ENCODE data around the gene IGF1R. TPM values are rescaled to one million over a fixed set of nuclear protein-coding genes. Genes with fewer than 3 reads are reported as not detected.

IGF1R gene
- total RNA-seq, 2 donors from 2014 or later, result 27.3 to 56.2 TPM

DNA sequence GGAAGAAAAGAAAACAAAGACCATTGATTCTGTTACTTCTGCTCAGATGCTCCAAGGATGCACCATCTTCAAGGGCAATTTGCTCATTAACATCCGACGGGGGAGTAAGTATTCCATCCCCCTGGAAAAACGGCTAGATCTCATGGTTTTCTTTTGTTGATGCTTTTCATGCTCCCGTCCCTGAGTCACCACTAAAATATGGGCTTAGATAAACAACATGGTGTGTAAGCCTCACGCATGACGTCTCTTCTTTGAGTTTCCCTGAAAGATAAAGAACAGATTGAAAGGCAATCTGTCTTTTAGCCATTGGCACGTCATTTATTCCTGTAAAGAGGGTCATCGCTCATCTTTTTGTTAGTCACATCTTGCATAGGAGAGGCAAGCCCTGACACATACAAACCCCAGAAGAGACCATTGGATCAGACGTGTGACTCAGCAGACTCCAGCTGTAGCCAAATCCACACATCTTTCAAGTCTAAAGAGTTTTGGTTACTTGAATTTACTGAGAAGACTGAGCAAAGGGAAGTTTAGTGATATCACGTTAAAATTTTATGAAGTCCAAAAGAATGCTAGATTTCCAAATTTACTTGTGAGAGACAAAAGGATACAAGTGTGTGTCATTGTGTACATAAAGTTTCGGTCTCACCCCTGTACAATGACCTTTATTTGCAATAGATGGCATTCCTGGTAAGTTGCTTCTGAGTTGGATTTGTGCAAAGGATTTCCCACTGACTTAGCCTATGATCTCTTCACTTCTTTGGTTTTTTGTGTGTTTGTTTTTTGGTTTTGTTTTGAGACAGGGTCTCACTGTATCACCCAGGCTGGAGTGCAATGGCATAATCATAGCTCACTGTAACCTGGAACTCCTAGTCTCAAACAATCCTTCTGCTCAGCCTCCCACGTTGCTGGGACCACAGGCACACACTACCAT is 248.7 kb downstream of the IGF1R start:
- intact Hi-C loops (cut with DNase I), result no loop called here
- DNase-seq (no peak), ATAC-seq (peak; percentile 80 to 93)

- DNase-seq, result no peak
These were observed 249.8 kb downstream of the IGF1R start for GRCh38 chr15:98898122-98898521.

DNA sequence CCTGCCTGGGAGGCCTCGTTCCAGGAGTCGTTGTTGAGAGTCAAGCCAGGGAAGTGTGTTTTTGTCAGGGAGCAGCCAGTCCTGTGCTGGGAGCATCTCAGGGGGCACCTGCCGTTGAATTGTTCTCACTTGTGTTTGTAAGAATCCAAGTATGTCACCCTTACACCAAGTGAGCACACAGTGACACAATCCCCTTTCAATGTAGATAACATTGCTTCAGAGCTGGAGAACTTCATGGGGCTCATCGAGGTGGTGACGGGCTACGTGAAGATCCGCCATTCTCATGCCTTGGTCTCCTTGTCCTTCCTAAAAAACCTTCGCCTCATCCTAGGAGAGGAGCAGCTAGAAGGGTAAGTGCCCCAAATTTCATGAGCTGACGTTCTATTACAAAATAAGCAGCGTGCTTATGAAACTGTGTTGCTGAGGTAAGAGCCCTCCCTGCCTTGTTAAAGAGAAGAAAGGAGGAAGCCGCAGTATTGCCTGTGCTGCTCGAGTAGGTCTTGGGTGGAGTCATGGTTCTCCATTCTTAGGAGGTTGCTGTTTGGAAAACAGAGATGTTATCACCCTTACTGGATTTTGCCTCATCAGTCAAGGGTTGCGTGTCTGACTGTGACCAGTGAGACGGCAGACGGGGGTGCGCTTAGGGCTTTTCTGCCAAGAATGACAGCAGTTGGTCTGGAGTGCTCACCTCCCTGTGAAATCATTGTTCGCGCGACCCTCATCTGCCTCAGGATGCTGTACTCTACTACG is 251.1 kb downstream of the IGF1R start:
- intact Hi-C loops (cut with DNase I), result loop anchor here in 1 of 2 donors (10.0 kb wide), 1 partner anchor 355 kb away; no protein-coding TSS in a partner anchor
- peak; percentile 31 to 33 for ATAC-seq
- DNase-seq, result no peak

More at GRCh38 chr15:98898122-98898521, 249.8 kb downstream of the IGF1R start:
- intact Hi-C loops (cut with DNase I), result no loop called here
- no peak for ATAC-seq

DNA sequence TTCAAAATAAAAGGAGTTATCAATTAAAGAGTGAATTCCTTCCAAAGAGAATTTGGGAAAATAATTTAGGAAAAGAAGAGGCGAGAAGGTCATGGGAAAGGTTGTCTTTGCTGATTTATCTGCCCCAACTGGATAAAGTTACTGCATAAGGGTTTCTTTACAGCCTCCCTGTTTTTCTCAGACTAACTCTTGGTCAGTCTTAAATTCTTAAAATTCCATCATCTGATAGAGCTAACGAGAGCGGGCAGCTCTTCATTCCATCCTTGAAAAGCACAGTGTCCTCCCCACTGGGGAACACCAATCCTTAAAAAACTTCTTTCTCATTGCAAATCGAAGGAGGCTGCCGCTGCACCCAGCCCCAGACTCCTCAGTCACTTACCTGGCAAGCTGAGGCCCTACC is 252.0 kb downstream of the IGF1R start:
- ATAC-seq (no peak), DNase-seq (no peak)
- intact Hi-C loops (cut with DNase I), result loop anchor here in 1 of 2 donors (10.0 kb wide), 1 partner anchor 356 kb away; no protein-coding TSS in a partner anchor

- ATAC-seq, result no peak
- no peak for DNase-seq
- intact Hi-C loops (cut with DNase I), result loop anchor here in 1 of 2 donors (10.0 kb wide), 1 partner anchor 357 kb away; no protein-coding TSS in a partner anchor
These were observed 253.2 kb downstream of the IGF1R start for GRCh38 chr15:98901434-98902072.

- ATAC-seq, result no peak
These were observed 254.6 kb downstream of the IGF1R start for GRCh38 chr15:98902931-98903330.

DNA sequence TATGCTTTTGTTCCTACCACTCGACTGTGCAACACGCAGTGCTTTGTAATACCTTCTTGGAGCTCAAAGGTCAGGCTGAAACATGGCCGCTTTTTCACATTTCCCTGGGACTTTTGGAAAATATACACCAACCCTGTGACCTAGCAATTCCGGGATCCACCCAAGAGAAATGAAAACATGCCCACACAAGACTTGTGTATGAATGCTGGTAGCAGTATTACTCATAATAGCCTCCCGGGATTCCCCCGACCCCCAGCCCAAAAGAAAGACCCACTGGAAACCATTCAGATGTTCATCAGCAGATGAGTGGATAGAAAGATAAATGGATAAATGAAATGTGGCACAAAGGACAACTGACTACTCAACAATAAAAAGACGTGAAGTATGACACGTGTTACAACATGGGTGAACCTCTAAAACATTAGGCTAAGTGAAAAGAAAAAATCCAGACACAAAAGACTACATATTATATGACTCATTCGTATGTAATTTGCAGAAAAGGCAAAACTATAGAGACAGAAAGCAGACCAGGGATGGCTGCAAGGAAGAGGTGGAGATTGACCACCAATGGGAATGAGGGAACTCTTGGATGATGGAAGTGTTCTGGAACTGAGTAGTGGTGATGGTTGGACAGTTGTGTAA is 255.2 kb downstream of the IGF1R start:
- DNase-seq, result no peak
- intact Hi-C loops (cut with DNase I), result loop anchor here in 1 of 2 donors (10.0 kb wide), 1 partner anchor 359 kb away; no protein-coding TSS in a partner anchor
- ATAC-seq, result no peak

More at GRCh38 chr15:98902931-98903330, 254.6 kb downstream of the IGF1R start:
- DNase-seq, result no peak
- intact Hi-C loops (cut with DNase I), result loop anchor here in 1 of 2 donors (10.0 kb wide), 1 partner anchor 358 kb away; no protein-coding TSS in a partner anchor

GRCh38 chr15:98904544-98904943 is 256.2 kb downstream of the IGF1R start:
- DNase-seq (no peak), ATAC-seq (no peak)
- intact Hi-C loops (cut with DNase I), result loop anchor here in 1 of 2 donors (10.0 kb wide), 1 partner anchor 360 kb away; no protein-coding TSS in a partner anchor

- intact Hi-C loops (cut with DNase I), result loop anchor here in 1 of 2 donors (5.0 to 10.0 kb wide), 2 partner anchors 39 to 361 kb away; no protein-coding TSS in a partner anchor
These were observed 257.8 kb downstream of the IGF1R start for GRCh38 chr15:98905963-98906711.

GRCh38 chr15:98906712-98907083 is 258.4 kb downstream of the IGF1R start:
- DNase-seq, result peak; percentile 55
- intact Hi-C loops (cut with DNase I), result loop anchor here in 1 of 2 donors (5.0 to 10.0 kb wide), 2 partner anchors 39 to 362 kb away; no protein-coding TSS in a partner anchor
- ATAC-seq, result peak; percentile 48 to 51

More at GRCh38 chr15:98905963-98906711, 257.8 kb downstream of the IGF1R start:
- ATAC-seq (no peak), DNase-seq (no peak)

GRCh38 chr15:98907927-98908471 is 259.7 kb downstream of the IGF1R start:
- DNase-seq (no peak), ATAC-seq (no peak)
- intact Hi-C loops (cut with DNase I), result loop anchor here in 1 of 2 donors (5.0 to 10.0 kb wide), 2 partner anchors 41 to 363 kb away; no protein-coding TSS in a partner anchor

DNA sequence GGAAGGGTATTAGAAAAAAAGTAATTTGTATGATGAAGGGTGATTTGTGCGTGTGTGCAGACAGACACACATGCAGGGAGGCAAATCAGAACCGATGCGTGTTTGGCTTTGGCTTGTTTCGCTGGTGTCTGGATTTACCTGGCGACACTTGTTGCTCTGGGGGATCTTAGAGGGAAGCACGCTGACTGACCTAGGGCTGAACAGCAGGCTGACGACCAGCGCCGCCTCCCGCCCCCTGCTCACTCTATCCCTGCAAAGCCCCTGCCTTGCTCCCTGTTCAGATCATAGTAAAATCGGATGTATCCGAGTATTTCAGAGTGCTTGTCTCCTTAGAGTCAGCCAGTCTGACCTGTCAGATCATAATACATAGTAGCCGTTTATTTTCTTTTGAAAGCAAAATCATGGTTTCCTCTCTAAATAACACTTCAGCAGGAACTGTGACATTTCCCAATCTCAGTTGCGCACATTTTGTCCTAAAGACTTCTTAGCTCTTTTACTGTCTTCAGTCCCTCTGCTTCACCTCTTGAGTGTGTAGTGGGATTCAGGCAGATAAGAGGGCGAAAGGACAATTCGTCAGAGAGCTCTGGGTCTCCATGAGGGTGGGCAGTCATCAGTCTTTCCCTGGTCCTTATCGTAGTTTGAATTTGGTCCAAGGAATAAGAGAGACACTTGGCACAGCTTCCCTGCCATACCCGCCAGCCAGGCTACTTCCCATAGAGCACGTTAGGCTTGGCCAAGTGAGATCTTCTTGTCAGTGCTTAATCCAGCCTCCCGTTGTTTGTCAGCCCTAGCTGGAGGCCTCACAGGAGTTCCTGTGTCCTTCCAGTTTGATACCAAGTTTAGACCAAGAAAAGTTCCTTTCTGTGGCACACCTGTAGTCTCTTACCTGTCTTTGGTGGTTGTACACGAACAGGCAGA is 261.9 kb downstream of the IGF1R start:
- intact Hi-C loops (cut with DNase I), result loop anchor here in 1 of 2 donors (5.0 to 10.0 kb wide), 2 partner anchors 43 to 365 kb away; no protein-coding TSS in a partner anchor
- ATAC-seq (peak; percentile 71 to 74), DNase-seq (no peak)

GRCh38 chr15:98914626-98915025 is 266.3 kb downstream of the IGF1R start:
- ATAC-seq, result peak in 1 of 2 donors; percentile 41

GRCh38 chr15:98916826-98917225 is 268.5 kb downstream of the IGF1R start:
- intact Hi-C loops (cut with DNase I), result no loop called here
- DNase-seq (no peak), ATAC-seq (no peak)

More at GRCh38 chr15:98914626-98915025, 266.3 kb downstream of the IGF1R start:
- DNase-seq, result no peak
- intact Hi-C loops (cut with DNase I), result no loop called here

DNA sequence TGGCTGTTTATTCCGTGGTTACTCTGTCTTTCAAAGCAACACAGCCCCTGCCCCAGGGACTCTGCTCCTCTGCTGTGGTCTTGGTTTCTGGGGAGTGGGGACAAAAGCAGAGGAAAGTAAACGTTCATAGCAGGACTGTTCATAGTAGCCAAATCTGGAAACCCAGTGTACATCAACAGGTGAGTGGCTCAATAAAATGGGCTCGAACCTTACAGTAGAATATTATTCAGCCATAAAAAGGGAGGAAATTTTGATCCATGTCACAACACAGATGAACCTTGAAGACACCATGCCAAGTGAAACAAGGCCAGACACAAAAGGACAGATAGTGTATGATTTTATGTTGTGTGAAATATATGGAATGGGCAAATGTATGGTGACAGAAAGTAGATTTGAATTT is 269.1 kb downstream of the IGF1R start:
- no peak for ATAC-seq
- DNase-seq, result no peak
- intact Hi-C loops (cut with DNase I), result no loop called here
